Mucosa of descending colon (tissue), 3 donors: ENCODE data around the gene RGMB. TPM values are rescaled to one million over a fixed set of nuclear protein-coding genes. Genes with fewer than 3 reads are reported as not detected.

Experiments used
- ATAC-seq: fragments of 200-7000 bp; cut with Tn5 transposase; one replicate; pipeline ENCODE4 v1.9.1; 2020; ENCODE audit warnings: mild to moderate bottlenecking, moderate library complexity
- DNase-seq, 3 donors: peaks; one replicate each; pipeline ENCODE4 v3.0.0-alpha.2; 2020
- H3K36me3 ChIP-seq: fragments of 200-600 bp; one replicate; pipeline ENCODE4 v1.8.0; 2021; ENCODE audit warnings: low read depth, mild to moderate bottlenecking
- H3K4me1 ChIP-seq: fragments of 200-600 bp; one replicate; pipeline ENCODE4 v1.8.0; 2021; ENCODE audit warnings: low read depth, mild to moderate bottlenecking
- H3K4me3 ChIP-seq: fragments of 200-600 bp; one replicate; pipeline ENCODE4 v1.8.0; 2021; ENCODE audit warnings: mild to moderate bottlenecking
- H3K9me3 ChIP-seq: fragments of 200-600 bp; one replicate; pipeline ENCODE4 v1.8.0; 2021; ENCODE audit warnings: mild to moderate bottlenecking
- CTCF ChIP-seq: fragments of 200-600 bp; IDR thresholded peaks from one replicate; pipeline ENCODE4 v1.8.0; 2022; ENCODE audit warnings: antibody characterized with exemption, mild to moderate bottlenecking
- intact Hi-C, 2 donors: fragments of 100-400 bp; cut with DNase I in 1 of 2; cut with micrococcal nuclease in 1 of 2; formaldehyde crosslinking; loops; one replicate each; pipeline versions ENCODE4 v1.11.0 to v1.11.1; 2022; cut with DNase I, micrococcal nuclease
- long read RNA-seq, 2 donors: library from polyadenylated mRNA; unstranded; transcript quantifications; one replicate each; pipeline ENCODE4 v2.0.0, GENCODE V29; 2019 to 2021
- total RNA-seq, 3 donors: library from RNA; stranded (reverse); fragmentation: NEBNext Ultra II Directional in 2 of 3; extraction: Animal tissue kit (Norgen Biotek cat#: 25700) in 2 of 3; gene quantifications; one replicate each; pipeline versions ENCODE4 v1.2.1 to v1.2.4, GENCODE V29; 2021 to 2023
- donor health status: DM: no; HTN: no; CAD: no; lungs with moderate emphysema.
- donor health status: DM: no; HTN: no; CAD: no.
- donor health status: DM: no; HTN: yes; CAD: no.

Gene RGMB
- total RNA-seq, result 10 to 100 TPM; 38.2 to 76.6 (median 60.7) TPM
- long read RNA-seq, donor 1, partial matches to known transcripts, result 0 of 7 reads
- long read RNA-seq, donor 1, other reads (novel, unspliced or antisense), result 4 of 7 reads
- long read RNA-seq, donor 2, partial matches to known transcripts, result 1 of 15 reads
- long read RNA-seq, donor 2, other reads (novel, unspliced or antisense), result 11 of 15 reads

- Histone ChIP-seq H3K9me3 (no peaks in the 10 kb centered on the region), H3K4me3 (peak within 1 kb of the TSS; percentile 76), H3K36me3 (no peaks in the 10 kb centered on the region), H3K4me1 (peaks cover 26% of the 10 kb centered on the region)
- TF ChIP-seq CTCF, result no peak
- peak; percentile 85 for ATAC-seq
- intact Hi-C loops, result no loop called here
- peak; percentile 97 to 98 (median 97) for DNase-seq
These were observed at the start of gene RGMB for GRCh38 chr5:98773464-98774191. Gene RGMB, plus strand, starts transcription at chr5:98773663. Its CDS starts 408 bp downstream, at chr5:98774071.

GRCh38 chr5:98726258-98726657 is 47.2 kb upstream of the RGMB start:
- Histone ChIP-seq H3K36me3 (no peaks in the 10 kb centered on the region), H3K9me3 (no peaks in the 10 kb centered on the region), H3K4me1 (no peaks in the 10 kb centered on the region), H3K4me3 (no peak overlapping the region)
- ATAC-seq (no peak), DNase-seq (no peak)
- TF ChIP-seq CTCF, result no peak
- intact Hi-C loops, result no loop called here

GRCh38 chr5:98727686-98728085 is 45.8 kb upstream of the RGMB start:
- intact Hi-C loops, result no loop called here
- no peak for ATAC-seq
- Histone ChIP-seq H3K36me3 (no peaks in the 10 kb centered on the region), H3K9me3 (no peaks in the 10 kb centered on the region), H3K4me1 (no peaks in the 10 kb centered on the region), H3K4me3 (no peak overlapping the region)
- TF ChIP-seq CTCF, result no peak
- no peak for DNase-seq

- DNase-seq, result no peak
- no peak for ATAC-seq
- intact Hi-C loops, result no loop called here
- H3K36me3 ChIP-seq, result no peaks in the 10 kb centered on the region
- no peaks in the 10 kb centered on the region for H3K4me1 ChIP-seq
- no peaks in the 10 kb centered on the region for H3K9me3 ChIP-seq
- H3K4me3 ChIP-seq, result no peak overlapping the region
- no peak for TF ChIP-seq CTCF
These were observed 38.8 kb upstream of the RGMB start for GRCh38 chr5:98734646-98735045.

- DNase-seq, result no peak
- H3K9me3 ChIP-seq, result no peaks in the 10 kb centered on the region
- intact Hi-C loops, result no loop called here
- no peak for ATAC-seq
- H3K4me1 ChIP-seq, result no peaks in the 10 kb centered on the region
- H3K36me3 ChIP-seq, result no peaks in the 10 kb centered on the region
- no peak overlapping the region for H3K4me3 ChIP-seq
- no peak for TF ChIP-seq CTCF
These were observed 37.5 kb upstream of the RGMB start for GRCh38 chr5:98735806-98736507.
